Activated CD8-positive, alpha-beta memory T cell treated with anti-CD3 and anti-CD28 coated beads, Interleukin-2, amount 50 U/mL, for 48 hours (primary cell): ENCODE data around the gene CACNA2D2.
A peak's percentile ranks its signal among the peaks of the same experiment; 100 is the strongest.

Experiments used
- DNase-seq: peaks from one replicate; pipeline ENCODE4 v3.0.0-alpha.2; 2020

The CACNA2D2 gene

DNA sequence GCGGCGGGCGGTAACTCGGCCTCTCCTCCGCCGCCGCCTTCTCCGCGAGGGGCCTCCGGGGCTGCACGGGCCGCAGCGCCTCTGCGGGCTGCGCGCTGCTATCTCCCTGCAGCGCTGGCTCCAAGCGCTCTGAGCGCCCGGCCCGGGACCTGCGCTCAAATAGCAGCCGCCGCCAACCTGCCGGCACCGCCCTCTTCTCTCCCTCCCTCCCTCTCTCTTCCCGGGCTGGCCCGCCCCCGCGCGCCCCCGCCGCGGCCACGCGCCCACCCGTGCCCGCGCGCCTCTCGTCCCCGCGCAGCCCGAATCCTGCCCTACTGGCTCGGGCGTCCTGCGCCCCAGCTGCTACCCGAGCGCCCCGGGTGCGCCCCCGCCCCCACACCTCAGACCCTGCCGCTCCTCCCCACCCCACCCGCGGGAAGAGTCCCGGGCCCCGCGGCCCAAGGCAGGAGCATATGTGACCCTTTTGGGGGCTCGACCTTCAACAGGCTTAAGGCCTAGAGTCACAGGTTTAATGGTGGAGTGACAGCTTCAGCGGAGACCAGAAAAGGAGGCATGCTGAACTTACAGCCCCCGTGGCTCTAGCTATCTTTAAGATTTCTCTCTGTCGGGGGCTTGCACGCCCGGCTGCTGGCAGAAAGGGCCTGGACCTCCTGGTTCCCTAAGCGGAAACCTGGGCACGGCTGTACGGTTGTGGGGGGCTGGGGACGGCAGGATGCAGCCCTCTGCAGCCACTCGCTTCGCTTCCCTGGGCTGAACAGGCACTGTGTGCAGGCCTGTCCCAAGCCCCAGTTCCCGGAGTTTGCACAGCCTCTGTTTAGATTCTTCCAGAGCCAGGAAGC, at the start of gene CACNA2D2:
CACNA2D2 (minus strand) TSS at position 131 of the 839 bp plus-strand sequence. CDS start 211 bp downstream, outside the sequence.
- peak; percentile 71 for DNase-seq

DNA sequence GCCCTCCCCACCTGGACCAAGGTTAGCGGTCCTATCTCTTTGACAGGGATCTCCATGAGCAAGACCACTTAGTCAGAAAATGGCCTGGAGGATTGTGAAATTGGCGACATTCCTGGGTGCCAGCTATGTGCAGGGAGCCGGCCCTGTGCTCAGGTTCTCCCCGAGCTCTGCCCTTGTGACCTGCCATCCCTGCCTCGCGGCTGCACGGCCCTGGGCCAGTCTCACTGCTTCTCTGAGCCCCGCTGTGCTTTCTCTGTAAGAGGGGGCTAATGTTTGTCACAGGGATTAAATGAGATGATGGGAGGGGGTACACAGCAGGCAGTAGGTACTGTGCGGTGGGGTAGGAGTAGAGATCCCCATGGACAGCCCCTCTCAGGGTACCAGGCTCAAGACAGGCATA, 49.2 kb upstream of the CACNA2D2 start:
- no peak for DNase-seq

DNA sequence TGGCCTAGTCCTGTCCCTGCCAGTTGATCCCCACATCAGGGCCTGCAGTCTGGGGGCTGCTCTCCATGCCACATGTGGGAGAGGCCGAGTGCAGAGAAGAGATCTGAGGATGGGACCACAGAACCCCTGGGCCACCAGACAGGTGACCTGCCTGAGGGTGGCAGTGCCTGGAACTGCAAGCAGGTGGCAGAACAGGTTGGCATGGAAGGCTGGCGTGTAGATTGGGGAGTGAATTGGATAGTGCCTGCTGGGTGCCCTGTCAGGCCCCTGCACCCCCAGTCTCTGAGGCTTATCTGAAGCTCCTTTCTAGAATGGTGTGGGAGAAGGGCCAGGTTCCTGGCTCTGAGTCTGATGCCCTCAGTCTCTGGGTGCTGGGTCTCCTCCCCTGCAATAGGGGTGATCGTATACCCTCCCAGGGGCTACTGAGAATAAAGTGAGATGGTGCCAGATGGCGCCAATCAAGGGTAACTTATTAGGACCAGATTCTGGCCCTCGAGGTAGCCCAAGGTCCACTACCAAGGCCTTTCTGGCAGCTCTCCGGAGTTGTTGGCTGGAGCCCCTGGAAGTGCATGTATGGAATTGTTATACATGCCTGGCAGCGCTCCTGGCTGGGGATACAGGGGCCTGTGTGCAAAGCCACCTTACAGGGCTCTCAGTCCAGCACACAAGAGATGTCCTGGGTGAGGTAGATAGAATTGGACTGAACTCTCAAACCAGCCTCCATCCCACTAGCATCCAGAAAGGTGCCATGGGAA, 48.4 kb upstream of the CACNA2D2 start:
- no peak for DNase-seq

DNA sequence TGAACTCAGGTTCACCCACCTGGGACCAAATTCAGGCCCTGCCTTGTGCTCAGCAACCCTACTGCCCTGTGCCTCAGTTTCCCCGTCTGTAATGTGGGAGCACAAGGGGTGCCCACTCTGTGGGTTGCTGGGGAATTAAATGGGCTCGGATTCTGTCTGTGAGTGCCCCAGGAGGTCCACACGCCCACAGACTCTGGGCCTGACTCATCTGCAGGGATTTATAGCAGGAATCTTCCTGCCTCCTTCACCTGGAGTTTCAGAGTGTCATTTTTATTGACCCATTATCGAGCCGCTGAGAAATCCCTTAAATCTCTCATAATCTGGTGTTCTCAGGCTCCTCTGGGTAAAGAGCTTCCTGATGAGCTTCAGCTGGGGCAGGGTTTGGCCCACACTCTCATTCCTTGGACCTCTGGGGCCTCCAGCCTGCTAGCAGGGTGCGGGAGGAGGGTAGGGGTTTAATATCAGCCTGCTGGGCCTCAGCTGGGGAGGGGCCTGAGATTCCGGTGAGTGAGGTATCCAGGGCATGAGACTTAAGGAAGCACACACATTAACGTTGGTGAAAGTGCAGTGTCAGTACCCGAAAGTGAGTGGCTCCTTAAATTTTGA, 47.7 kb upstream of the CACNA2D2 start:
- DNase-seq: no peak

DNA sequence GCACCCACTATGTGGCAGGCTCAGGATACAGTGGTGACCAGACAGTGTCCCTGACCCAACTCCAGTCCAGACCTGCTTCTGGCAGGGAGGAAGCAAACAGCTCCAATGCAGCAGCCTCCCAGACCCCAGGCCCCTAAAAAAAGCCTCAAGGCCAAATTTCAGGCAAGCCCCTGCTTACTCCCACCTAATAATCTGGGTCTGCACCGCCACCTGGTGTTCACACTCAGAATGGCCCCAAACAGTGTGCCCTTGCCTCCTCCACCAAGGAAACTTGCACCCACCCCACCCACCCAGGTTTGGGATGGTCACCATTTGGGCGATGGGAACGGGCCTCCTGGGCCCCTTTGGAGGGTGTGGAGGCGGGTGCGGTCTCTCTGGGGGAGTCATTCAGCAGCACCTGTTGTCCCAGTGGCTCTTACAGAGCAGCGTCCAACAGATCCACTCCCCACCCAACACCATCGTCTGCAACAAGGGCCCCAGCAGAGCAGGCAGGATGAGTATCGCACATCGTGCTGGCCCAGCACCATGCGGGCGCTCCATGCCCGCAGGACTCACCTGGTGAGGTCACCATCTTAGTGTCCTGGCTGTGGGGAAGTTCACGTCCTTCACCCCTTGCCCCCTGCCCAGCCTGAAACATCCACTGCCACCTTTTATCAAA, 46.8 kb upstream of the CACNA2D2 start:
- peak; percentile 86 for DNase-seq

DNA sequence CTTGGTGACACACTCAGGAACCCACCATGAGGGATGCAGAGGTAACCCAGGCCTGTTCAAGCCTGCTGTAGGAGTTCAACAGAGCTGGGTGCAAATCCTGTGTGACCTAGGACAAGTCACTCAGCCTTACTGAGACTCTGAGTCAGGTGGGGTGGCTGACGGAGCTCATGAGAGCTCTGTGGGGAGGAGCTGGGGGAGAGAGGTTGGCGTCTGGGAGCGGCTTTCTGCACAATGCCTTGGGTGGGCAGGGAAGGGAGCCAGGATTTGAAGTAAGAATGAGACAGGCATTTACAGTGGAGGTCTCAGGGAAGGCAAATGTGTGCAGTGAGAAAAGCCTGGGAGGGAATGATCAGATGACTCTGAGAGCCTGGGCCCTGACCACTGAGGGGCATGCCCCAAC, 45.8 kb upstream of the CACNA2D2 start:
- DNase-seq: no peak

DNA sequence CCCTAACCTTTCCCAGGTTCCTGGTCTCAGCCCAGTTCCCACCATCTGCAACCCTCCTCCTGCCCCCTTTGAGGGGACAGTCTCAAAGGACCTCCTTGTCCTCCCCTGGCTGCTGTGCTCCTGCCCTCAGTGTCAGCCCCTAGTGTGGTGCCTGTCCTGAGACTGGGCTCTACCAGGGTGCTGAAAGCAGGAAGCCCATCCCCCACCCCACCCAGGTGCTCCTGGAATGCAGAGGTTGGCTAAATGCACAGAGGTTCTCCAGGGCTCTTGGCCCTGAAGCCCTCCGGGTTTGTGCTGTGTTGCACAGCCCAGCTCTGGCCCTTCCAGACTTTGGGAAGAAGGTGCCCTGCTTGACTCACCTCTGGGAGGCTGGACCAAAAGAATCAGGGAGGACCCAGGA, 42.3 kb upstream of the CACNA2D2 start:
- DNase-seq: no peak

DNA sequence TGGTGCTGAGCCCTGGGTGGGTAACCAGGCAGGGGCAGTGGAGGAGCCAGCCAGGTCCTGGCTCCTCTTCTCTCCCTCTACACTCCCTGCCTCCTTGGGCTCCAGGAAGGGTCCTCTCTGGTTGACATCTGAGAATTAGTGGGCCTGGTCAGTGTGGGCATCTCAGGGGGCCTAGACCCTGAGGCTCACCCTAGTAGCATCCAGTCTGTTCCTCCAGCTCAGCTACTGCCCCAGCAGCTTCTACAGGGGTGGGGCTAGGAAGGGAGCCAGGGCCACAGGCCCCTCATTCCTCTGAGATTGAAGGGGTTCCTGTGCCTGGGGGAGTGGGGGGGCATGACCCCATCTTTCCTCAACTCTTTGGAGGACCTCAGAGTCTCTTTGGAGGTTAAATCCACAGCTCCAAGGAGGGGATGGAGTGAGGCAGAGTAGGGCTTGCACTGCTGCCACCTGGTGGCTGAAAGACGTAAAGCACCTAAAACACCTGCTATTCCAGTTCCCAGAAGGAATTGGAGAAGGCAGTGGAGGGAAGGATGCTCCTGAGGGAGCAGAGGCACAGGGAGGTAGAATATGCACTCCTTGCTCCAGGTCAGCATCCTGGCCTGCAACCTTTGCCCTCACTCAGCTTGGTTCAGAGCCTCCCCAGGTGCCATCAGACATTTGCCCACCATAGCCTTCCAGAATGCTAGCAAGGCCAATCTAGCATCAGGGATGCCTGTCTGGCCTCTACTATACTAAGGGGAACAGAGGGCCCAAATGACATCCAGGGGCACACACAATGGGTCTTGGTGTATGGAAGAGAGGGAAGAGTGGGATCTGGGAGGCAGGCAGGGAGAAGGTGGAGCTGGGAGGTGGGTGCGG, 39.0 kb upstream of the CACNA2D2 start:
- DNase-seq: peak; percentile 86

DNA sequence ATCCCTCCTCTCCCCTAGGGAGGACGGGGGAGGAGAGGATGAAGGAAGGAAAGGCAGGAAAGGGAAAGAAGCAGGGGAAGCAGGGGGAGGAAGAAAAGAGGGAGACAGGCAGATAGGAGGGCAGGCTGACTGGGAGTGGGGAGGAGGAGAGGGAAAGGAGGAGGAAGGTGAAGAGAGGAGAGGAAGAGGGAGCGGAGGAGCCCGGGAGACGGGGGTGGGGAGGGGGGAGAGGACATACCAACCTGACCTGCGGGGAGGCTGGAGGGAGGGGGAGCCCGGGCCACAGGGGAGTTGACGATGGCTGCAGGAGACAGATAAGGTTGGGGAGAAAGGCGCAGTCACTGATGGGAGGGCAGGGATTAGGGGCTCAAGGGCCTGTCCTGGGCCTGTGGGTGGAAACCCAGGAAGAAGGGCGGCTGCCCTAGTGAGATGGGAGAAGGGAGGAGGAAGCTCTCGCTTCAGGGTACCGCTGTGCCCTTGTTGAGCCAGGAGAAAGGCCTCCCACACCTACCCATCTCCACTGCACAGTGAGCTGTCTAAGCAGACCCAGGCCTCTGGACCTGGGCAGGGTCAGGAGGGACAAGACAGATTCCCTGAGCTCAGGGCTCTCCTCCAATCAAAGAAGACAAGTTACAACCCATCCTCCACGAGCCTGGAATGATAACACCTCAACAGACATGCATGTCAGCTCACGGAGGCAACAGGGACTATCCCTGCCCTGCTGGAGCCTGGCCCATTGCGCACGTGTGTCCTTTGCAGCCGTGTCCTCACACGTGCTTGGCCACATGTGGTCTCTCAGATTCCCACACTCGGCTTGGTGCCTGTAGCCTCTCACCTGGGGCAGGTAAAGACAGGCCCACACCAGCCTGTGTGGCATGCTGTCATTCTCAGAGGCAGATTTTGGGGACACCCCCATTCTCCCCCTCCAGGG, 36.2 kb upstream of the CACNA2D2 start:
- DNase-seq: no peak

DNA sequence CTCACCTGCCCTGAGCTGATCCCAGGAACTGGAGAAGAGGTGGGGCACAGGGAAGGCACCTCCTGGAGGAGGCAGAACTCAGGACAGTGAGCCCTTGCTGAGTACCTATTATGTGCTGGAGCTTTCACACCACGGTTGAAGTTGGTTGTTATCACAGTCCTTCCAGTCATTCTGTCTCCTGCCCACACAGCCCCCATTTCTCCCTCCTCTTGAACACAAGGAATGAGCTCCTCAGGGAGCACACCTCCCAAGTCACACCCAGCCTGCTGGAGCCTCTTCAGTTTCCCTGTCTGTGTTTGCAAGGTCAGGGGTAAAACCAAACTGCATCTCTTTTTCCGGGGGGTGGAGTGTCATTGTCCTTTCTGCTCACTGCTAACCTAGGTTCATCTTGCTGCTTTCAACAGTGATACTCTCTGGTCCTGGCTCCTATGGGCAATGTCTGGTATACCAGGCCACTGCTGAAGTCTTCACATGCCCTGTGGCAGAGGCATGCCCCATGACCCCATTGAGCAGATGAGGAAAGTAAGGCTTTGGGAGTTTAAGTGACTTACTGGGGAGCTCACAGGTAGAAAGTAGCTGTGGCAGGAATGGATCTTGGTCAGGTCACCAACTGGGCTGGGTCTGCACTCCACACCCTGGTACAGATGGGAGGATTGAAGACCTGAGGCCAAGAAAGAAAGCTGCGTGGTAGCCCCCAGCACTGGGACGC, 34.1 kb upstream of the CACNA2D2 start:
- DNase-seq: no peak

DNA sequence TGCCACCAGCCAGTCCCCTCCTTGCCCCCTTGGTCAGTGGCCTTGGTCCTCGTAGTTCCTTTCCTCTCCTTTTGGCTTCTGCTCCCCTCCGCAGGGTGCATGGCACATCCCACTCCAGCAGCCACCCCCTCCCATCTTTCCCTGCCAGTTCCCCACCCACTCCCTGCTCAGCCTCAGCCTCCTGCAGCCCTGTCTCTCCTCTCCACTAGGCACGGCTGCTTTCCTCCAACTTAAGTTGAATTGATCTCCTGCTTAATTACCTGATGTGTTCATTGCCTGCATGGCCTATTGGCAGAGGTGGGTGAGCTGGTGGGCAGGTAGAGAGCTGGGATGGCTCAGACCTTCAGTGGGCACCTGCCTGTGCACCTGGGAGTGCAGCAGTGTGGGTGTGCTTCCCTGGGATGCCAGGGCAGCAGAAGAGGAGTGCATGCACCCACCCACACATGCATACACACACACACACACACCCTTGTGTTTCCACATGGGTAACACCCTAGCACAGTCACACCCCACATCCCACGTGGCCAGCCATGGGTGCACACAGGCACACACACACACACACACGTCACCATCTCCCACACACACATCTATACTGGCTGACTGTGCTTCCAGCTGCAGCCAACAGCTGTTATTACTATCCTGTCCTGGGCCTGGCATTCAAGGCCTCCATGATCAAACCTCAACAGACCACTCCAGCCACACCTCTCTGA, 33.2 kb upstream of the CACNA2D2 start:
- no peak for DNase-seq

DNA sequence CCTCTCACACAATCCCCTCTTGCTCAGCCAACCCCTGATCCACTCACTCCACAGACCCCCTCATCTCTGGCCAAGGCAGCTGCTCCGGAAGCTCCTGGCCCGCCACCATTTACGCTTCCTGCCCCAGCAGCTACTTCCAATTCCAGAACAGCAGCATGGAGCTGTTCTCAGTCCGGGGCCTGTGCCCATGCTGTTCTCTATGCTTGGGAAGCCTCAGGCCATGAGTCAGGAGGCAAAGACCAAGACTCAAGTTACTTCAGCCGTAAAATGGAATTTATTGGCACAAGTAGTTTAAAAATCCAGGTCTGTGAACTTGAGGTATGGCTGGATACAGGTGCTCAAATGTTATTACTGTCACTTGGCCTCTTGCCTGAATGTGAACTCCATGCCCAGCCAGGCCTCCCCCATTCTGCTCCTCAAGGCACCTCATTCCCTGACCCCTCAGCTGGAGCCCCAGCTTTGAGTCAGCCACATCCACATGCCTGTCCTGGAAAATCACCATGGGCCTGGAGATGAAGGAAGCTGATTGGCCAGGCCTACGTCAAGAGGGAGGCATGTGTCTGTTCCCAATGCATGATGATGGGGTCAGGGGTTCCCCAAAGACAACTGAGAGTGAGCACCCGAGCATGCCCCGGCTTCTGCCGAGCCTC, 31.4 kb upstream of the CACNA2D2 start:
- DNase-seq: no peak

DNA sequence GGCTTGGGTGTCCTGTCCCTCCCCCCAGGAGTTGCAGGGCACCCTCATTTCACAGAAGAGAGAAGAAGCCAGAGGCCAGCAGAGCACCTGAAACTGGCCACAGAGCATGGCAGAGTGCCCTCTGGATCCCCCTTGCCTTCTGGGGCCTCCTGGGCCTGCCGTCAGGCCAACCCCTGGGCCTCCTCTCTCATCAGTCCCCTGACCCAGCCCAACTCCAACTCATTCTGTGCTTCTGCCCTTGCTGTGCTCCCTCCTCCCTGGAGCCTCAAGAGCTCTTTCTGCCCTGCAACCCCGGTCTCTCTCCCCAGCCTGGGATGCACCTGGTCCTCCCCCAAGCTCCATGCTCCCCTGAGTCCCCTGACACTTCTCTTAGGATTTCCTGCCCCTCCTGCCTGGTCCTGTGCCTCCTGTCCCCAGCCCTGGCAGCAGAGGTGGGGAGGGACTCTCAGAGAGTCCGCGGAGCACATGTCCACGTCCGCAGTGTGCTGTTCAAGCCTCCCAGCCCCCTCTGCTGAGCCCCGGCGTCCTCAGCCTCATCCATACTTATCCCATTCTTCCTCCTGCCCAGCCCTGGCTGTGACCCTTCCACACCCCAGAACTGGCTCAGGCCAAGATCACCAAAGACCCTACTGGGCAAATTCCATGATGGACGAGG, 30.5 kb upstream of the CACNA2D2 start:
- DNase-seq: no peak

DNA sequence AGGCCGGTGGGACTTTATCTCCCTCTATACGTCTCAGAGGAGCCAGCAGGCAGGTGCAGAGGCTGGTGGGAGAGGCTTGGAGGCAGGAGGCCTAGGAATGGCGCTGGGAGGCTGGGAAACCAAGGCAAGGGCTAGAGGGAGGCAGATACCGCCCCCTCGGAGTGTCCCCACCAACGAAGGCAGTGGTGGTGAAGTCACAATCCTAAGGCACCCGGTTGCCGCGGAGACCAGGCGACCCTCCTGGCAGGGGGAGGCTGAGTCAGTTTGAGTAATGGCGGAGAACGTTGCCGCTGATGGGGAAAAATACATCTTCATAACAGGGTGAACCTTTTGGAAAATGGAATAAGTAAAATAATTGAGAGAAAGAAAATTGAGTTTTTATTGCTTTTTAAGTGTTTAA, 29.9 kb upstream of the CACNA2D2 start:
- DNase-seq: no peak

DNA sequence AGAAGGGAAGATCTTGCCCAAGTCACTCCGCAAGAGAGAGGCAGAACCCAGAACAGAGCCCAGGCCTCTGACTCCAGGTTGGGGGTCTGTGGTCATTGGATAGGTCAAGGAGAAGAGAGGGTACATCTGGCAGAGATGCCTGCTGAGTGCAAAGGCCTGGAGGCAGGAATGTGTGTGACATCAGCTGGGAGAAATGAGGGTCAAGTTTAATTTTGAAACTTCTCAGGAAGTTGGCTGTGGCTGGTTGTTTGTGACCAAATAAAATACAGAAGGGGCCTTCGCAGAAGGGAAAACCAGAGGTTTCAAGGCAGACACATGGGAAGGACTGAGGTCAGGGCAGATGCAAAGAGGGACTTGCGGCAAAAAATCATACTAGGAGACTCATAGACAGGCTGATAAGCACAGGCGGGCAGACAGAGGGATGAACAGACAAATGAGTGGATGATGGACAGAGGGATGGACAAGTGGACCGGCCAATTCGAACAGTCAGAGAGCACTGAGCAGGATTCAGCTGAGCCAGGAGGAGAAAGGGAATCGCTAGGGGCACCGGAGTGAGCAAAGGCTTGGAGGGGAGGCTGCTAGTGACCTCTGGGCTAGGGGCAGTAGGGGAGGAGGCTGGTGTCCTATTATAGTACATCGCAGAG, 28.8 kb upstream of the CACNA2D2 start:
- no peak for DNase-seq

DNA sequence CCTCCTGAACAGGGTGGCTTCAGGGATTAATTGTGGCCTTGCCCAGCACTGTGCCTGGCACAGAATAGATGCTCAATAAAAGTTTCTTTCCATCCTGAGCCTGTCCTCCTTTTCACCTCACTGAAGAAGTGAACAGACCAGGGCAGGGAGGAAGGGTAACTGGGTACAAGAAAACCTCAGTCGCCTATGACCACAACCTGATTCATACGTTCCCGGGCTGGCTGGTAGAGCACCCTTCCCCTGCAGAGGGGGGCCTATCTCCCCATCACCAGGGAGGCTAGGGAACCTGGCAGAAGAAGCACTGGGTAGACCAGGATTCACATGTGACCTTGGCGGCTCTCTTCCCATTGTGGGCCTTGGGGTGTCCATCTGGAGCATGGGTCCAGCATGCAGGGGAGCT, 27.8 kb upstream of the CACNA2D2 start:
- no peak for DNase-seq

DNA sequence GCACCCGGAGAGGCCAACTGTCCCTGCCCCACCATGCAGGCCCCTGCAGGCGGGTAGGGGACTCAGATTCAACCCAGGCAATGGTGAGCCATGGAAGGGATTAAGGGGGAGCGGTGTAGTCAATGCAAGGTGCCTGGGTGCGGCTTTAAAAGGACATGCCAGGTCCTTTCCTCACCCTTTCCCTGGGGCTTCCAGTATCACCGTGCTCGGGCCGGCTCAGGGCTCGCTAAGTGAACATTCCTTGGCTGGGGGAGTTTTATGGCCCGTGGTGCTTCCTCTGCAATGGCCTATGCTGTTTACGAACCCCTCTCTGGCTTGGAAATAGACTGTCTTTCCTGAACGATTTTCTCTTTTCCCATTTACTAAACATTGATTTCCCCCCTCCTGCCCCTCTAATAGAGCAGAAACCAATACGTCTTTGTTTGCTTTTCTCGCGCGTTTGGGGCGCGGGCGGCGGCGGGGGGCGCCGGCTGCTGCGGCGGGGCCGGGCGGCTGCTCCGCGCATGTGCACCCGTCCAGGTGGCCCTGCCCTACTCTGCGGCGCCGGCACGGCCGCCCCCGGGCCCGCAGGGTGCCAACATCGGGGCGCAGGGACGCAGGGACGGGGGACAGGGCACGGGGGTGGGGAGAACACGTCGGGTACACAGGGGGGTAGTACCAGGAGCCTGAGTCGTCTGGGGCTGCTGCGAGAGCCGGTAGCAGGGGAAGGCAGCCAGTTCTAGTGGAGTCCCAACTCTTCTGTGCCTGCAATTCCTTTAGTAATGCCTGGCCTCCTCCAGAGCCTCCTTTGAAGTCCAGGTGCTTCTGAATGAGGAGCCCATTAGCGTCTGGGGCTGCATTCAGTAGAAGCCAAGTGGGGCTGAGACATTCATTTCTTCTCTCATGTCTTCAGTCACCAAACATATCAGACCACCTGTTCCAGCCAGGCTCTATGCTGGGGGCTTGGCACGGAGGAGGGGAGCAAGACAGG, 26.9 kb upstream of the CACNA2D2 start:
- no peak for DNase-seq
